GM19025 (cell line): ENCODE results near the gene ATP5F1D.

Experiments used
- ATAC-seq: cut with Tn5 transposase; IDR thresholded peaks from one replicate; pipeline ENCODE4 v1.9.1; 2021; ENCODE audit warnings: mild to moderate bottlenecking, low read depth, moderate library complexity; ENCODE audit not compliant: unreplicated experiment

Gene ATP5F1D

GRCh38 chr19:1268226-1269064 is 26.9 kb downstream of the ATP5F1D start:
- no peak for ATAC-seq

GRCh38 chr19:1269065-1269477 is 27.5 kb downstream of the ATP5F1D start, which contains the start of gene CIRBP:
TSS of gene CIRBP (plus strand) at chr19:1269332. CDS start at chr19:1270934, 1,602 bp downstream.
- ATAC-seq: peak; percentile 60

- ATAC-seq: peak; percentile 24
These were observed 28.1 kb downstream of the ATP5F1D start for GRCh38 chr19:1269478-1270212.

GRCh38 chr19:1270213-1270853 is 28.8 kb downstream of the ATP5F1D start:
- ATAC-seq: no peak

- no peak for ATAC-seq
These were observed 29.4 kb downstream of the ATP5F1D start for GRCh38 chr19:1270854-1271527.

GRCh38 chr19:1271528-1272422 is 30.2 kb downstream of the ATP5F1D start:
- no peak for ATAC-seq

- no peak for ATAC-seq
These were observed 31.1 kb downstream of the ATP5F1D start for GRCh38 chr19:1272423-1273262.

- ATAC-seq: no peak
These were observed 31.9 kb downstream of the ATP5F1D start for GRCh38 chr19:1273263-1274041.

GRCh38 chr19:1274081-1274851 is 32.7 kb downstream of the ATP5F1D start:
- ATAC-seq: no peak

- no peak for ATAC-seq
These were observed 33.3 kb downstream of the ATP5F1D start for GRCh38 chr19:1274852-1275259.

GRCh38 chr19:1275260-1275975 is 33.9 kb downstream of the ATP5F1D start, which contains the start of gene FAM174C:
TSS of gene FAM174C (plus strand) at chr19:1275530. CDS start at chr19:1275550, 20 bp downstream.
- peak; percentile 80 for ATAC-seq

GRCh38 chr19:1275976-1276627 is 34.6 kb downstream of the ATP5F1D start:
- no peak for ATAC-seq

- no peak for ATAC-seq
These were observed 35.1 kb downstream of the ATP5F1D start for GRCh38 chr19:1276628-1277022.

- ATAC-seq: no peak
These were observed 35.5 kb downstream of the ATP5F1D start for GRCh38 chr19:1277061-1277460.

GRCh38 chr19:1278074-1278473 is 36.5 kb downstream of the ATP5F1D start:
- no peak for ATAC-seq
